HG03354 (cell line): ENCODE measurements around the gene MMP24.

ENCODE experiments used
- ATAC-seq: cut with Tn5 transposase; IDR thresholded peaks from one replicate; pipeline ENCODE4 v1.9.1; 2021; ENCODE audit warnings: mild to moderate bottlenecking; ENCODE audit not compliant: unreplicated experiment, poor library complexity, severe bottlenecking

Gene MMP24

GRCh38 chr20:35290186-35290886 is 63.8 kb downstream of the MMP24 start:
- ATAC-seq, result no peak

- ATAC-seq, result no peak
Observed at GRCh38 chr20:35290887-35291417, 64.5 kb downstream of the MMP24 start.

- no peak for ATAC-seq
Observed at GRCh38 chr20:35291654-35292503, 65.4 kb downstream of the MMP24 start, which contains the start of gene FAM83C. Gene FAM83C (minus strand): TSS chr20:35292425. CDS start chr20:35292304, 121 bp downstream.

- no peak for ATAC-seq
Observed at GRCh38 chr20:35292504-35293285, 66.2 kb downstream of the MMP24 start.

- ATAC-seq, result no peak
Observed at GRCh38 chr20:35293303-35294292, 67.1 kb downstream of the MMP24 start.

GRCh38 chr20:35294293-35294685 is 67.8 kb downstream of the MMP24 start:
- no peak for ATAC-seq

- ATAC-seq, result no peak
Observed at GRCh38 chr20:35295058-35295457, 68.6 kb downstream of the MMP24 start.

GRCh38 chr20:35295674-35296073 is 69.2 kb downstream of the MMP24 start:
- ATAC-seq, result no peak

GRCh38 chr20:35296101-35296554 is 69.6 kb downstream of the MMP24 start:
- no peak for ATAC-seq

GRCh38 chr20:35297155-35297554 is 70.7 kb downstream of the MMP24 start:
- no peak for ATAC-seq

GRCh38 chr20:35297740-35298139 is 71.2 kb downstream of the MMP24 start:
- no peak for ATAC-seq

GRCh38 chr20:35298264-35298663 is 71.8 kb downstream of the MMP24 start:
- no peak for ATAC-seq

- no peak for ATAC-seq
Observed at GRCh38 chr20:35299780-35300179, 73.3 kb downstream of the MMP24 start.

GRCh38 chr20:35300469-35301262 is 74.2 kb downstream of the MMP24 start:
- no peak for ATAC-seq

- ATAC-seq, result no peak
Observed at GRCh38 chr20:35301426-35301825, 74.9 kb downstream of the MMP24 start.

GRCh38 chr20:35302421-35303335 is 76.2 kb downstream of the MMP24 start:
- no peak for ATAC-seq

GRCh38 chr20:35303382-35303734 is 76.9 kb downstream of the MMP24 start:
- no peak for ATAC-seq
